Omental fat pad (tissue), 4 donors: ENCODE measurements around the gene ITGB1. TPM values are rescaled to one million over a fixed set of nuclear protein-coding genes. Genes with fewer than 3 reads are reported as not detected.

Experiments
- ATAC-seq: fragments of 150-250 bp; one replicate; pipeline ENCODE4 v1.9.1; 2016; ENCODE audit warnings: mild to moderate bottlenecking, moderate library complexity; ENCODE audit not compliant: low FRiP score
- DNase-seq: peaks from one replicate; pipeline ENCODE4 v3.0.0-alpha.2; 2019; ENCODE audit warnings: low spot score
- total RNA-seq, 4 donors: library from RNA; depleted of rRNA; stranded (reverse); fragments of >200 nt; gene quantifications; one replicate each; pipeline ENCODE4 v1.1.0, GENCODE V29; 2016
- TF ChIP-seq, protein P1 (sequence below), 3 donors: fragments of 450-650 bp; IDR thresholded peaks; one replicate each; pipeline ENCODE4 v1.5.1; 2016 to 2017; ENCODE audit warnings: antibody characterized with exemption in 3 of 3, mild to moderate bottlenecking in 3 of 3, moderate library complexity in 2 of 3

Gene ITGB1
- total RNA-seq, 4 donors from 2014 or later: 527 to 873 (median 677) TPM

DNA sequence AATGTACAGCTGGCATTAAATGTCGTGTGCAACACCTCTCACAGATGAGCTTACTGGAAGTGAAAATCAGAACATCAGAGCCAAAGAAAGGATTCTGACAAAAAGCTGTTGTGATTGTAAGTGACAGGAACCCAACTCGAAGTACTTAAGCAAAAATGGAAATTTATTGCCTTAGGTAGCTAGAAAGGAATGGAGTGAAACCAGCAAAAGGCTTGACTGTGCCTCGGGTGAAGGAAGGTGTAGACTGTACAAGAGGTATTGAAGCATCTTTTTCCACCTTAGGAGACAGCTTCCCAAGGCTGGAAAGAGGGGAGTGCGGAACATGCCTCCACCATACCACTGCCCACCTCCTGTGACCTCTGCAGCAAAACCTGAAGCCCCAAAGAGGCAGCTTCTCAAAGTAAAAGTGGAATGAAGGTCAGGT, 27.3 kb upstream of the ITGB1 start:
- TF ChIP-seq, protein P1, sequence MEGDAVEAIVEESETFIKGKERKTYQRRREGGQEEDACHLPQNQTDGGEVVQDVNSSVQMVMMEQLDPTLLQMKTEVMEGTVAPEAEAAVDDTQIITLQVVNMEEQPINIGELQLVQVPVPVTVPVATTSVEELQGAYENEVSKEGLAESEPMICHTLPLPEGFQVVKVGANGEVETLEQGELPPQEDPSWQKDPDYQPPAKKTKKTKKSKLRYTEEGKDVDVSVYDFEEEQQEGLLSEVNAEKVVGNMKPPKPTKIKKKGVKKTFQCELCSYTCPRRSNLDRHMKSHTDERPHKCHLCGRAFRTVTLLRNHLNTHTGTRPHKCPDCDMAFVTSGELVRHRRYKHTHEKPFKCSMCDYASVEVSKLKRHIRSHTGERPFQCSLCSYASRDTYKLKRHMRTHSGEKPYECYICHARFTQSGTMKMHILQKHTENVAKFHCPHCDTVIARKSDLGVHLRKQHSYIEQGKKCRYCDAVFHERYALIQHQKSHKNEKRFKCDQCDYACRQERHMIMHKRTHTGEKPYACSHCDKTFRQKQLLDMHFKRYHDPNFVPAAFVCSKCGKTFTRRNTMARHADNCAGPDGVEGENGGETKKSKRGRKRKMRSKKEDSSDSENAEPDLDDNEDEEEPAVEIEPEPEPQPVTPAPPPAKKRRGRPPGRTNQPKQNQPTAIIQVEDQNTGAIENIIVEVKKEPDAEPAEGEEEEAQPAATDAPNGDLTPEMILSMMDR (IDR thresholded peaks at IDR 0.05): no peak
- DNase-seq: no peak
- ATAC-seq: no peak

- ATAC-seq: no peak
- TF ChIP-seq, protein P1 (IDR thresholded peaks at IDR 0.05): no peak
- no peak for DNase-seq
Measured at GRCh38 chr10:32984003-32984600, 26.1 kb upstream of the ITGB1 start.

DNA sequence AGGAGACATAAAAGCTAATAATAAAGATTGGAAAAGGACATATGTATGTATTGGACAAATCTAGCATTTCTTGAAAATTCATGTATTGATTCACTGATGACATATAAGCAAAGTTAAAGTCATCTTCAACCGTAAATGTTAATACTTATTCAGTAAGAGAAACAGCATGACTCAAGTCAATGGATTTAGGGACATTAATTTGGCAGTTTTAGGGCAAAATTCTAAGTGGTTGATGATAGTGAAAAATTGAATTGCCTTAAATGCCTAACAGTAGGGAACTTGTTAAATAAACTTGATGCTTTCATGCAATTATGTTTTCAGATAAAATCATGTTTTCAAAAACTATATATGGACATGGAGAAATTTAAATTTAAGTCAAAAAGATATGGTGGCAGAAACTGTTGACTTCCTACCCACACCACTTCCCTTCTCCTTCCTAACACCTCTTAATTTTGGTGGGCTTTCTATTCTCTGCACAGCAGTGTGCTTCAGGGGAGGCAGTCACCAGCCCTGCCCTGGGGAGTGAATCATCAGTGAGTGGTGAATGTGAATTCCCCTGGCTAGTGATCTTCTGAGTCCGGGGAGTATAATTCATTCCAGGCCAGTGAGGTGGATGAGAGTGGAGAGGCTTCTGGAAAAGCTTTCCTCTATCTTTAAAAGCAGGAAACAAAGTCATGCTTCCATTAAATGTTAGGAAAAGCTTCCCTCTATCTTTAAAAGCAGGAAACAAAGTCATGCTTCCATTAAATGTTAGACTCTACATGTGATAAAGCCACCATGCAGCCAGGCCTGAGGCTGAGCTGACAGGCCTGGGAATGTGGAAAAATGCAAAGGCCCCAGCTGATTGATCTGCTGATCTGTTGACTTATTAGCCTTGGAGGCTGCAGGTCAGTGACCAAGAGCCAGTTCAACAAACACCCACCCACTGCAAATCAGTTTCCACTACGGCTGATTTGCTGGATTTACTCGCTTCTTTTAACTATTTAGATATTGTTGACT, 25.2 kb upstream of the ITGB1 start:
- ATAC-seq (peak; percentile 58), DNase-seq (no peak)
- TF ChIP-seq, protein P1 (IDR thresholded peaks at IDR 0.05): no peak

- DNase-seq (no peak), ATAC-seq (no peak)
- TF ChIP-seq, protein P1 (IDR thresholded peaks at IDR 0.05): no peak
Measured at GRCh38 chr10:32982293-32982709, 24.3 kb upstream of the ITGB1 start.

DNA sequence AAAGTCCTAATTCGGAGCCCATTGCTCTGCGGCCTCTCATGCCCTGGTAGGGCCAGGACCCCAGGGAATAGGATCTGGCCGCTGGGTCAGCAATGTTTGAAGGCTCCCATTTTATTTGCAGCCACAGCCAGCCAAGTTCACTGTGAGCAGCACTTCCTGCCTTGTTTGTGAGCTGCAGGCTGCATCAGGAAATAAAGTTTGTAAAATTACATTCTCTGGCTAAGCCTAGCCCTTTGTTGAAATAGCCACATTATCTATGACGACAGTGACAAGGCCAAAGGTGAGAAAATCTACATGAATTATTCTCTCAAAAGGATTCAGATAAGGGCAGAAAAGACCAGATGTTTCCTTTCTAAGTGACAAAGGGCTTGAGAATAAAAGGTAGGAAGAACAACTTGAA, 23.7 kb upstream of the ITGB1 start:
- DNase-seq: no peak
- TF ChIP-seq, protein P1 (IDR thresholded peaks at IDR 0.05): no peak
- no peak for ATAC-seq

DNA sequence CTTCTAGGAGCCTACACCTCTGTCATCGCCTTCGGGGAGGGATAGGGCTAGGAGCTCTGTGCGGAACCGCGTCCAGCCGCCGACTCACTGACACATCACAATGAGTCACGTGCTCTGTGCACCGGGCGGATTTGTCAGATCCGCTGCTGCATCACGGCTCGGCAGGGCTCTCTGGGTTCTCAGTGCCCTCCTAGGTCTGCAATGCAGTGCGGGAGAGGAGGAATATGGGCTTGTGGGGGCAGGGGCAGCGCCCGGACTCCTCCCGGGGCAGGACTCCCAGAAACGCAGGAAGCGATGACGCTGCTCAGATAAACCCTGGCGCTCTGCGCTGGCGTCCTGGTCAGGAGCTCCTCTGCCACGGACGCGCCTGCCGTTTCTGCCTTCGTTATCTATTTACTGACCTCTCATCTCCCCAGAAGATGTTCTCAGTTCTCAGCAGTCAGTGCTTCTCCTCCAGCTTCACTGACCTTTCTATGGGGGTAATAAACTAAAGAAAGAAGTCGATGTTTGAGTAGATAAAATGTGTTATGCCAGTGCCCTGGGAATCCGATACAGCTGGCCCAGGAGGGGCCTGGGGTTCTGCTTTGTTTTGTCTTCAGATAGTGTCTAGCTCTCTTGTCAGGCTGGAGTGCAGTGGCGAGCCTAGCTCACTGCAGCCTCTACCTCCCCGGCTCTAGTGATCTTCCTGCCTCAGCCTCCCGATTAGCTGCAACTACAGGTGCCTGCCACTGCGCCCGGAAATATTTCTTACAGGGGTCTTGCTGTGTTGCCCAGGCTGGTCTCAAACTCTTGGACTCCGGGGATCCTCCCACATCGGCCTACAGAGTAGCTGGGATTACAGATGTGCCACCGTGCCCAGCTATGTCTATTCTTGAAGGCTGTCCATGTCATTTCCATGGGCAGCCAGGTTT, 22.8 kb upstream of the ITGB1 start:
- DNase-seq (peak; percentile 80), ATAC-seq (peak; percentile 99)
- TF ChIP-seq, protein P1 (IDR thresholded peaks at IDR 0.05): no peak
